Activated T-cell treated with anti-CD3 and anti-CD28 coated beads, Interleukin-2, amount 50 U/mL, for 4 hours (primary cell): ENCODE data around the gene OSBP. TPM values are rescaled to one million over a fixed set of nuclear protein-coding genes. Genes with fewer than 3 reads are reported as not detected.

Experiments
- ATAC-seq, 2 donors: fragments of 200-7000 bp; cut with Tn5 transposase; one replicate each; pipeline ENCODE4 v1.10.0; 2021
- DNase-seq: peaks from one replicate; pipeline ENCODE4 v3.0.0-alpha.2; 2020
- H3K27me3 Mint-ChIP-seq: one replicate; pipeline ENCODE4 v1.8.0; 2021; ENCODE audit warnings: low read depth, mixed read lengths
- H3K36me3 Mint-ChIP-seq: one replicate; pipeline ENCODE4 v1.8.0; 2022; ENCODE audit warnings: mixed read lengths; ENCODE audit not compliant: insufficient read depth
- H3K4me1 Mint-ChIP-seq: one replicate; pipeline ENCODE4 v1.8.0; 2021; ENCODE audit warnings: low read depth, mixed read lengths
- H3K4me3 Mint-ChIP-seq: one replicate; pipeline ENCODE4 v1.8.0; 2021; ENCODE audit warnings: mild to moderate bottlenecking, moderate library complexity, mixed read lengths
- H3K9me3 Mint-ChIP-seq: one replicate; pipeline ENCODE4 v1.8.0; 2021; ENCODE audit warnings: mixed read lengths
- total RNA-seq, 3 donors: library from RNA; stranded (reverse); gene quantifications; one replicate each; pipeline ENCODE4 v1.2.1, GENCODE V29; 2021

Gene OSBP
- total RNA-seq, 3 donors from 2014 or later, result 32.5 to 39.4 (median 35.4) TPM

DNA sequence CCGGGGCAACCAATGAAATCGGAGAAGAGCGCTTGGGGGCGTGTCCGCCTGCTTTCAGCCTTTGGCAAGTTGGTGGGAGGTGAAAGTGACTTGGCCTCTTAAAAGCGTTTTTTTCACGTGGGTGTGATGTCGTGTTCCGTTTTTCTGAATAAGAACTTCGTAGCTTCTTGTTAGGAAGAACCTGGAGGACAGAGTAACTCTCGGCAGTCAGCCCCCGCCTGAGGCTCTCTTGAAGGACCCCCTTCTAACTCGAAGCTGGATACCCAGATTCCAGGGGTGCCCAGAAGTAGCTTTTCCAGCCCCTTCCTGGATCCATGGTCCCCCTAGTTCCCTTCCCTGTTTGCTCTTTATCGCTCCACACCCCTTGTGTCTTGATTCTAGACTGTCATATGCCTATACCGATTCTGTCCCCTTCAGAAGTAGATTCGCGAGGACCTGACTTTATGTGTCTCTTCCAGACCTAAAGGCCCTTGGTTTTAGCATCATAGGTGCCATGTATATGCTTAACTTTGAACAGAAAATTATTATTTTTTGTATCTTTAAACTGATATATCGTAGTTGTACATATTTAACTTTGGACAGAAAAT lies 915 bp upstream of the OSBP start:
- Mint-ChIP-seq H3K27me3 (no peaks in the 10 kb centered on the region), H3K4me1 (peaks cover 38% of the 10 kb centered on the region), H3K36me3 (peaks cover 15% of the 10 kb centered on the region), H3K4me3 (peak overlapping the region; percentile 75), H3K9me3 (no peaks in the 10 kb centered on the region)
- ATAC-seq (no peak), DNase-seq (no peak)

DNA sequence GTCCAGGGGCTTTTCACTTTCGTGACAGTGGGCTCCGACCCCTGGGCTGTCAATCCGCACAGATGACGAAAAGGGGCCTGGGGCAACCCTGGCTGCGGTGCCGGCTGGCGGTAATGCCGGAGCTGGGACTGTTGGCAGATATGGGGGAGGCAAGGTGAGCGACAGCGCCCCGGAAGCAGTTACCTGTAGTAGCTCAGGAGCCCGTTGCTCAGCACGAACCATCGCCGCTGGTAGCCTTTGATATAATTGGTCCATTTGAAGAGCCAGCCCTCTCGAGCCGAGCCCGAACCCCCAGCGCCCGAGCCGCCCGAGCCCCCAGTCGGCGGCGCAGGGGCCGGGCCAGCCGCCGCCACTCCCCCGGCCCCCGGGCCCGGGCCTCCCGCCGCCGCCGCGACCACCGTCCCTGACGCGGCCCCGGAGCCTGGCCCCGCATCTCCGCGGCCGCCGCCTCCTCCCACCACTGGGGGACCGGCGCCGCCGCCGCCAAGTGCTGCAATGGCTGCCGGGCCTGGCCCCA lies 396 bp downstream of the OSBP start:
- H3K27me3 Mint-ChIP-seq, result no peaks in the 10 kb centered on the region
- peak overlapping the region; percentile 92 for H3K4me3 Mint-ChIP-seq
- peak; percentile 59 for DNase-seq
- H3K36me3 Mint-ChIP-seq, result peaks cover 19% of the 10 kb centered on the region
- peaks cover 45% of the 10 kb centered on the region for H3K4me1 Mint-ChIP-seq
- no peaks in the 10 kb centered on the region for H3K9me3 Mint-ChIP-seq
- peak; percentile 13 for ATAC-seq

DNA sequence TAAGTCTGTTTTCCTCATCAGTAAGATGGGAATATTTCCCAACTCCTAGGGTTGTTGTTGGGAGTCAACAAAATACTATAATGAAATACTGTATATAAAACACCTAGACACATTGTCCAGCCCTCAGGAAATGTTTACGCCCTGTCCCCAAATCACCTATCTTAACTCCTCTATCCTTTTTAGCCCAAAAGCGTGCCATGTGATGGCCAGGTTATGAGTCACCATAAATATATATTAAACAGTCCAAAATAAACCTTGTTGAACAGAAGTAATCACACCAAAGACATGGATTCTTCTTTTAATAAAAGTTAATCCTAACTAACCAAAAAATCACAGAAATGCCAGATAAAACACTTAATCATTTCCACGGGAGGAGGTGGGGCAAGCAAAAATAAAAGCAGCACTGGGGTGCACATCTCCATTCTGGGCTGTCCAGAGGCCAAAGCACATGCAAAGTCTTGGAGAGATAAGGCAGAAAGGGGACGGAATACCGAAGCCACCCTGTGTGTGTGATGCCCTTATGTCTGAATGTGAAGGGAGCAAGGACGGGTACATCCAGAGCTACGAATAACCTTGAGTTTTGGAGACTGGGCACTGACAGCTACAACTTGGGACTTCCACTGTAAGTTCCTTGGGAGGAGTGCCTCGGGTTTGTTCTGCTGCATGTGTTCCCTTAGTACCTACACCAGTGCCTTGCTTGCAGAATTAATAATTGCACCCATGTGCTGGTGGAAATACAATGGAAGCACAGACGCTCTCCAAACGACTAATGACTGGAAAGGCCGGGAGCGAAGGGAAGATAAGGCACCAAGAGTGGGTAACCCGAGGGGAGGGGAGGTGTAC lies 1.1 kb downstream of the OSBP start:
- Mint-ChIP-seq H3K36me3 (peaks cover 22% of the 10 kb centered on the region), H3K4me1 (peaks cover 47% of the 10 kb centered on the region)
- no peak for DNase-seq

DNA sequence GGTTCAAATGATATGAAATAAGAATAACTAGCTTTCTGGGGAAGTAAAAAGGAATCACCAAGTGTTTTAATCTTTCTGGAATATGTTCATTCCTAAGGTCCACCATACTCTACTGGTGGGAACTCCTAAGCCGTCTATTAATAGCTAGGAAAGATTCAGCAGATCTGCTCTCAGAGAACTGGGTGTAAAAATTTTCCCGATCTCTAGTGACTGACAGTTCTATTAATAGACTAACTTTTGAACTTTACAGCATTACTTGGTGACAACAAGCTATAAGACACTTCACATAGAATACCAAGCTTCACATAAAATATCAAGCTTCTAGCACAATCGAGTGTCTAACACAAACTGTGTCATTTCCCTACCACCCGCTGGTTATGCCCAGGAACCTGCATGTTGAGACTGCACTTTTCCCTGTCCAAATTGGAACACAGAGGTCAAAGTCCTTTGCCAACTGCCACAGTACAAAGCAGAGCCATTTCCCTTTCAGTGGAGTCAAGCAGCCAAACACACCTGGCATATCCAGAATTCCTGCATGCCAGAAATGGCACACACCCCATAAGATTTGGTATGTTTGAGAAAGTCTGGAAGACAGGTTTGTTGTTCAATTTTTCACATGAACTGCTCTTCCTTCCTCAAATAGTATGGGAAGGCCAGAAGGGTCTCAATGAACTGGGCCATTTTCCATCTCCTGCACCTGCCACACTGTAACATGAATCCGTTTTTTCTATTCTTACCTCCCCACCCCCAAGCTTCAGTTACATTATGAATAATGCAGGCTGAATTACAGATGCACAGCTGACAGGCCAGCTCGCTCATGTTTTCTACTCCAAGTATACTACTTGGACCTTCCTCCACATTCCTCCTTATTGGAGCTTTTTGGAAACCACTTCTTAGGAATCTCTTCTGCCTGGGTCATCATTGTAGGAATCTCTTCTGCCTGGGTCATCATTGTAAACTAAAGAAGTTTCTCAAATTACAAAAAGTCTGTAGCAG lies 3.7 kb downstream of the OSBP start:
- Mint-ChIP-seq H3K4me3 (no peak overlapping the region), H3K36me3 (peaks cover 43% of the 10 kb centered on the region), H3K27me3 (no peaks in the 10 kb centered on the region), H3K9me3 (no peaks in the 10 kb centered on the region), H3K4me1 (peaks cover 55% of the 10 kb centered on the region)
- ATAC-seq (no peak), DNase-seq (no peak)

More for the DNA sequence above, 1.1 kb downstream of the OSBP start:
- ATAC-seq, result no peak
- H3K9me3 Mint-ChIP-seq, result no peaks in the 10 kb centered on the region
- H3K27me3 Mint-ChIP-seq, result no peaks in the 10 kb centered on the region
- peak overlapping the region; percentile 92 for H3K4me3 Mint-ChIP-seq

DNA sequence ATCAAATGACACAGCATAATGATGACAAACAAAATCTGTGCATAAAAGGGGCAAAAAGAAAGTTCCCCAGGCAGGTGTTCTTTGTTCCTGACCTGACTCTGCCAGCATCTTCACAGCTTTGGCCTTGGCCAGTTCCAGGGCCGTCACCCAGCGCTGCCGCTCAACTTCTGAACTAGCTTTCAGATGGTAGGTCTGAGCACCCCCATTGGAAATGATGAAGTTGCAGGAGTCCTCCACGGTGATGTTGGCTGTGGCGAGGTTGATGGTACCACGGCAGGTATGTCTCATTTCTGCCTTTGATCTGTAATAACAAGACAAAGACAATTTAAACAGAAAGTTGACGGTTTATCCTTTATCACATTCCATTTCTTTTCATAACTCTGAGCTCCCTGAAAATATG lies 5.3 kb downstream of the OSBP start:
- Mint-ChIP-seq H3K36me3 (peaks cover 51% of the 10 kb centered on the region), H3K4me3 (no peak overlapping the region), H3K9me3 (no peaks in the 10 kb centered on the region), H3K27me3 (no peaks in the 10 kb centered on the region), H3K4me1 (peaks cover 49% of the 10 kb centered on the region)
- ATAC-seq, result no peak
- DNase-seq, result no peak

DNA sequence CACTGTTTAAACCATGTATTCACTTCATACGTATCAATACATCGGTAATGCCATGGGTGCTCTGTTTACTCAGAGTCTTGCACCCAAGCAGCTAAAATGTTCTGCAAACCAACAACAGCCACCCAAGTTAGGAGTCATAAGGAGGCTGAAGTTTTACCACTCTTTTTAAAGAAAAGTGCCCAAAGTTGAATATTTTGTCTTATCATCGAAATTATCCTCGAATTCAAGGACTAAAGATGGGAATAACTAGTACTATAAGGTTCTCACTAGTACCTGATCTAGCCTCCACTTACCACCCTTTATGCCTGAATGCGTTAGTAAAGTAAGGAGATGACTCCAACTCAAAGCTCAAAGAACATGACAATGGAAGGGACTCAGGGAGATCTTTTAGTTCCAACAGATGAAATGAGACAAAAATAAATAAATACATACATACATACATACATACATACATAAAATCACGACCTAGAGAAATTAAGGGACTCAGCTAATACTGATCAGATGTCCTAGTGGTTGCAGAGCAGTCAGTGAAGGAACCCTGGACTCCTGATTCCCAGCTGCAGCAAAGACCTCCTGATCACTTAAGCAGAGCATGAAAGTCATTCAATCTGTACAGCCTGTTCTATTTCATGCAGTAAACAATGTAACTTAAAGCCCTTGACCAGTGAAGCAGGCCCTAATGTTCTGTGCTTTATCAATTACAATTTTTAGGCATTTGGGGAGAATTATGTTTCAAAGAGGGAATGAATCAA lies 7.7 kb downstream of the OSBP start:
- DNase-seq (no peak), ATAC-seq (no peak)
- H3K9me3 Mint-ChIP-seq, result no peaks in the 10 kb centered on the region
- H3K4me1 Mint-ChIP-seq, result peaks cover 39% of the 10 kb centered on the region
- peaks cover 53% of the 10 kb centered on the region for H3K36me3 Mint-ChIP-seq
- H3K27me3 Mint-ChIP-seq, result no peaks in the 10 kb centered on the region
- H3K4me3 Mint-ChIP-seq, result no peak overlapping the region

DNA sequence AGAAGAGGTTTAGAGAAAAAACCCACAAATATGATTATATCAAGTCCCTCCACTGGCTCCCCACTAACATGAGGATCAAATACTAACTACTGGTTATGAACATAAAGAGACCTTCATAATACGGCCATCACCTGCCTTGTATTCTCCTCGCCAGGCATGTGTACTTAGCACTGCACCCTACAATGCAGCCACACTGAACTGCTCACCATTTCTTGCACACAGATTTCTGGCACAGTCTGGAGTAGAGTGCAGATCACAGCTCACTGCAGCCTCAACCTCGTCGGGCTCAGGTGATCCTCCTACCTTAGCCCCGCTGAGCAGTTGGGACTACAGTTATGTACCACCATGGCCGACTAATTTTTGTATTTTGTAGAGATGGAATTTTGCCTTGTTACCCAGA lies 13.1 kb downstream of the OSBP start:
- H3K27me3 Mint-ChIP-seq, result no peaks in the 10 kb centered on the region
- no peaks in the 10 kb centered on the region for H3K9me3 Mint-ChIP-seq
- DNase-seq (no peak), ATAC-seq (no peak)
- H3K4me1 Mint-ChIP-seq, result peaks cover 15% of the 10 kb centered on the region
- H3K4me3 Mint-ChIP-seq, result no peak overlapping the region
- H3K36me3 Mint-ChIP-seq, result peaks cover 56% of the 10 kb centered on the region

DNA sequence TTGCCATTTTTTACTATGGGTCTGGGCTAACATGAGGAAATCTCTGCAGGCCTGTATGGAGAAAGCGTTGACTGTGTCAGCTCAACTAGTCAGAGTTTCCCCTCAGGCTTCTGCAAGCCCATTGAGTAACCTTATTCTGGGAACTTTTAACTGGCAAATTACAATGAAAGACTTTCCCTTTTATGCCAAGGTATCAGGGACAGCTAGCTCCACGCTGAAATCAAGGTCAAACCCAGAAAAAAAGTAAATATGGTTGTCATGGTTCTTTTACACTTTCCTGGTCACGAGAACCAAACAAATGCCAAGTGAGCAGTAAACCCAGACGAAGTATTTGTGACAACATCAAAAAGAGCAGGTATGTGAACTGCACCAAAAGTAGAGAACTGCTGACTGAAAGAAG lies 13.8 kb downstream of the OSBP start:
- H3K27me3 Mint-ChIP-seq, result no peaks in the 10 kb centered on the region
- H3K4me1 Mint-ChIP-seq, result peaks cover 12% of the 10 kb centered on the region
- DNase-seq (no peak), ATAC-seq (no peak)
- peaks cover 53% of the 10 kb centered on the region for H3K36me3 Mint-ChIP-seq
- H3K4me3 Mint-ChIP-seq, result no peak overlapping the region
- no peaks in the 10 kb centered on the region for H3K9me3 Mint-ChIP-seq

DNA sequence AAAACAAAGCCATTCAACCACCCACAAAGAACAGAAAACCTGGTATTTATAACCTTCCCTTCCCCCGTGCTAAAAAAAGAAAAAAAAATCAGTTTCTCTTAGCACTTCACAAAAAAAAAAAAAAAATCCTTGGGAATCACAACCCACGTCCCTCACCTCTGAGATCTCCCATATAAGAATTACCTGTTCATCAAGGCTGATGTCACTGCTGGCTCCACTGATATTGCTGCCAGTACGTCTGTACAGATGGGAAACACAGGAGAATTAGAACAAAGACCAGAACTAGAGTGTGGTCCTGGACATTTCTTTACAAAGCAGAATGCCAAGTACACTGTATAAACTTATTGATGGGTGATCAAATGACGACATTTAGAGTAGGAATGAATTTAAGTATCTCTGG lies 14.9 kb downstream of the OSBP start:
- no peaks in the 10 kb centered on the region for H3K27me3 Mint-ChIP-seq
- no peak overlapping the region for H3K4me3 Mint-ChIP-seq
- no peak for DNase-seq
- no peaks in the 10 kb centered on the region for H3K9me3 Mint-ChIP-seq
- no peak for ATAC-seq
- peaks cover 55% of the 10 kb centered on the region for H3K36me3 Mint-ChIP-seq
- peaks cover 14% of the 10 kb centered on the region for H3K4me1 Mint-ChIP-seq

DNA sequence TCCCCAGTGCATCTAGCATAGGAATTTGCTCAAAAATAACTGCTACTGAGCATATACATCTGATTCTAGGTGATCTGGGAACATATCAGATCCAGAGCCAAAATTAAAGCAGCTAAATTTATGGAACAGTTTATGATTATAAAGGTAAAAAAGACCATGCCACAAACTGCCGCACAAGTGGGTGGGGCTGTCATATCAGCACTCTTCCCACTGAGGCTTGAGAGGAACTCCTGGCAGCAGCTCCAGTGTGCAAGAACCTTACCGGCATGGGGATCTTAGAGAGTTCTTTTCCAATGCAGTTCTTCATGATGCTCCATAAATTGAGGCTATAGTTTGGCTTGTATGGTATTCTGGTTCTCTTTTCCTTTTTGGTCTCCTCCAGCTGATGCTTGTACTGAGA lies 15.3 kb downstream of the OSBP start:
- Mint-ChIP-seq H3K27me3 (no peaks in the 10 kb centered on the region), H3K36me3 (peaks cover 58% of the 10 kb centered on the region), H3K4me3 (no peak overlapping the region), H3K9me3 (no peaks in the 10 kb centered on the region), H3K4me1 (peaks cover 14% of the 10 kb centered on the region)
- DNase-seq (no peak), ATAC-seq (no peak)

DNA sequence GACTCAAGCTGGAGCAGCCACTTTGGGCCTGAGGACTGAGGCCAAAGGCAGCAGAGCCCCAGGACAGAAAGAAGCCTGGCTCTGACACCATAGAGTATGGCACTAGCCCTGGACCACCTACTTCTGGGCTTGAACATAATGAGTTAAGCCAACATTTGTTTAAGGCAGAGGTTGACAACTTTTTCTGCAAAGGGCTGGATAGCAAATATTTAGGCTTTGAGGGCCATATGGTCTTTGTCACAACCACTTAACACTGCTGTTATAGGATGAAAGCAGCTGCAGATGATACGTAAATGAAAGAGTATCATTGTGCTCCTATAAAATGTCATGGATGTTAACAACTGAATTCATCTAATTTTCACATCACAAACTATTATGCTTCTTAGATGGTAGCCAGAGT lies 16.6 kb downstream of the OSBP start:
- Mint-ChIP-seq H3K36me3 (peaks cover 67% of the 10 kb centered on the region), H3K27me3 (no peaks in the 10 kb centered on the region), H3K9me3 (no peaks in the 10 kb centered on the region), H3K4me1 (peaks cover 11% of the 10 kb centered on the region), H3K4me3 (no peak overlapping the region)
- ATAC-seq (no peak), DNase-seq (no peak)

DNA sequence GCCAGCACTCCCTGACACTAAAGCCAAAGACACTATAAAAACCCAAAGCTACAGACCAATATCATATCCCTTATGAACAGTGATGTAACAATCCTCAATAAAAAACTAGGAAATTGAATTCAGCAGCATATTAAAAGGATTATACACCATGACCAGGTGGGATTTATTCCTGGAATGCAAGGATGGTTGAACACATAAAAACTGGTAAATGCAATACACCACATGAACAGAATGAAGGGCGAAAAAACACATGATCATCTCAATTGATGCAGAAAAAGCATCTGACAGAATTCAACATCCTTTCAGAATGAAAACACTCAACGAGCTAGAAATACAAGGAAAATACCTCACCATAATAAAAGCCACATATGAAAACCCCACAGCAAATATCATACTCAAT lies 31.3 kb downstream of the OSBP start:
- Mint-ChIP-seq H3K36me3 (peaks cover 51% of the 10 kb centered on the region), H3K4me3 (no peak overlapping the region), H3K4me1 (peaks cover 1% of the 10 kb centered on the region), H3K27me3 (no peaks in the 10 kb centered on the region), H3K9me3 (peaks cover 6% of the 10 kb centered on the region)
- ATAC-seq (no peak), DNase-seq (no peak)

DNA sequence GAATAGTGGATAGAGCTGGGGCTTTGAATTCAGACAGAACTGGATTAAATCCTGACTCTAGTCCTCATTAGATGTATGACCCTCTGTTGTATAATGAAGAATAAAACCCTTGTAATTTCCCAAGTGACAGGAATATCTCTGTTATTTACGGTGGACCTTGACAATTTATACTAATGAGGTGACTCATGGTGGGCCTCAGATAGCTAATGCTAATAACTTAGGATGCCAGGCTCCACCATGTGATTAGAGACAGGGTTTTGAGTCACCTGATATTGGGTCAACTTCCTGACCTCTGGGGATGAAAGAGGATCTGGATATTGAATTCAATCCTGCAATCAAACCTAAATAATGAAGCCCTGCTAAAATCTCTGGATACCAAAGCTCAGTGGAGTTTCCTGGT lies 33.6 kb downstream of the OSBP start:
- H3K27me3 Mint-ChIP-seq, result no peaks in the 10 kb centered on the region
- ATAC-seq (no peak), DNase-seq (no peak)
- peaks cover 1% of the 10 kb centered on the region for H3K4me1 Mint-ChIP-seq
- no peak overlapping the region for H3K4me3 Mint-ChIP-seq
- H3K9me3 Mint-ChIP-seq, result peaks cover 6% of the 10 kb centered on the region
- peaks cover 52% of the 10 kb centered on the region for H3K36me3 Mint-ChIP-seq
